ENCODE measurements around the gene OLIG2. TPM values are rescaled to one million over a fixed set of nuclear protein-coding genes. Genes with fewer than 3 reads are reported as not detected.

The OLIG2 gene
- polyA plus RNA-seq, 1 experiment = not detected

- peaks cover 8% of the 10 kb centered on the region; the same call in 1 of the 2 replicates for H3K9me3 ChIP-seq (ENCODE audit: control insufficient read depth, insufficient read depth, low read length)
- DNase-seq (ENCODE audit: low read depth, low spot score) = no peak
- no peak overlapping the region for H3K4me3 ChIP-seq (ENCODE audit: low read depth, low read length)
- ChIA-PET CTCF (interaction anchor here (0.6 kb wide), 2 partner anchors 34 to 417 kb away, joined by 3 read pairs; no protein-coding TSS in a partner anchor), POLR2A (no interaction called here)
- no peak for TF ChIP-seq CTCF (IDR thresholded peaks at IDR 0.05; ENCODE audit: low read depth, low read length)
- H3K27ac ChIP-seq (ENCODE audit: low read depth, low read length) = no peak overlapping the region
- peaks cover 94% of the 10 kb centered on the region for H3K27me3 ChIP-seq (ENCODE audit: control insufficient read depth, insufficient read depth, low read length)
These were observed 3.1 kb downstream of the OLIG2 start for GRCh38 chr21:33028773-33029384.

GRCh38 chr21:33029385-33029921 is 3.7 kb downstream of the OLIG2 start:
- Histone ChIP-seq H3K9me3 (ENCODE audit: control insufficient read depth, insufficient read depth, low read length) (peaks cover 8% of the 10 kb centered on the region; the same call in 1 of the 2 replicates), H3K4me3 (ENCODE audit: low read depth, low read length) (no peak overlapping the region), H3K27ac (ENCODE audit: low read depth, low read length) (no peak overlapping the region), H3K27me3 (ENCODE audit: control insufficient read depth, insufficient read depth, low read length) (peaks cover 94% of the 10 kb centered on the region)
- no peak for TF ChIP-seq CTCF (IDR thresholded peaks at IDR 0.05; ENCODE audit: low read depth, low read length)
- no peak for DNase-seq (ENCODE audit: low read depth, low spot score)
- ChIA-PET CTCF (interaction anchor here (0.6 kb wide), 2 partner anchors 35 to 416 kb away, joined by 3 read pairs; no protein-coding TSS in a partner anchor), POLR2A (no interaction called here)

GRCh38 chr21:33029975-33030461 is 4.3 kb downstream of the OLIG2 start:
- DNase-seq (ENCODE audit: low read depth, low spot score) = no peak
- TF ChIP-seq CTCF (IDR thresholded peaks at IDR 0.05; ENCODE audit: low read depth, low read length) = no peak
- Histone ChIP-seq H3K27me3 (ENCODE audit: control insufficient read depth, insufficient read depth, low read length) (peaks cover 93% of the 10 kb centered on the region), H3K27ac (ENCODE audit: low read depth, low read length) (no peak overlapping the region), H3K4me3 (ENCODE audit: low read depth, low read length) (no peak overlapping the region), H3K9me3 (ENCODE audit: control insufficient read depth, insufficient read depth, low read length) (peaks cover 8% of the 10 kb centered on the region; the same call in 1 of the 2 replicates)
- ChIA-PET CTCF (interaction anchor here (0.6 kb wide), 1 partner anchor 460 kb away, joined by 4 read pairs; no protein-coding TSS in a partner anchor), POLR2A (no interaction called here)

DNA sequence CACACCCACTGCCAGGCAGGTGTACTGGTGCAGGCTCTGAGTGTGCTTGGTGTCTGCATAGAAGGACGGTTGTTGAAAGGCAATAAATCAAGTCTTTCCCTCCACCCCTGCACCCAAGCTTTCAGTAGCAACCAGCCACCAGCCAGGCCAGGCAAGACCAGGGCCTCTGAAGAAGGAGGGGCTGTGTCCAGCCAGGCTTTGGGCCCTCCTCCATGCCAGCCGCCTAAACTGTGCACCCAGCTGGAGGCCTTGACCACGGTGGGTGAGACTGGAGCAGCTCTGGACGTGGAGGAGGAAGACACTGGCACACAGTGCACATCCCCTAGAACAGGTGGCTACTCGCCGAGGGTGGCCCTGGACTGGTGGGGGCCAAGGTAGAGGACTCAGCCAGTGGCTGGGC is 4.9 kb downstream of the OLIG2 start:
- TF ChIP-seq CTCF (IDR thresholded peaks at IDR 0.05; ENCODE audit: low read depth, low read length) = no peak
- DNase-seq (ENCODE audit: low read depth, low spot score) = no peak
- ChIA-PET POLR2A (no interaction called here), CTCF (interaction anchor here (0.6 kb wide), 1 partner anchor 460 kb away, joined by 4 read pairs; no protein-coding TSS in a partner anchor)
- no peak overlapping the region for H3K4me3 ChIP-seq (ENCODE audit: low read depth, low read length)
- no peak overlapping the region for H3K27ac ChIP-seq (ENCODE audit: low read depth, low read length)
- H3K9me3 ChIP-seq (ENCODE audit: control insufficient read depth, insufficient read depth, low read length) = peaks cover 1% of the 10 kb centered on the region; the same call in 1 of the 2 replicates
- H3K27me3 ChIP-seq (ENCODE audit: control insufficient read depth, insufficient read depth, low read length) = peaks cover 87% of the 10 kb centered on the region
